ENCODE results near the gene KATNBL1.

DNA sequence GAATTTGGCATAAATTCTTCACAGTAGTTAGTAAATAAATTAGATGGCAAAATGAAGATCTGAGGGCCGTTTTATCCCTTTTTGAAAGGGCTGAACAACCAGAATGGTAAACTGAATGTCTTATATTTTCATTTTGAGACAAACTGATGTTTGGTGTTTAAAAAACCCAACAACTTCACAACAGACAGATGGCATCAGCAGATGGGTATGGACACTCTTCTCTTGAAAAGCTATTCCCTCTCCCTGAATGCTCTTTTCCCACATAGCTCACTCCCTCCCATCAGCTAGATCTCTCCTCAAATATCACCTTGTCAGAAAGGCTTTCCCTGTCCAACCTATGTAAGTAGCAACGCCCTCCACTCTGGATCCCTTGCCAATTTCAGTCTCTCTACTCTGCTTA is 48.3 kb upstream of the KATNBL1 start:
- TF ChIP-seq, protein P1, sequence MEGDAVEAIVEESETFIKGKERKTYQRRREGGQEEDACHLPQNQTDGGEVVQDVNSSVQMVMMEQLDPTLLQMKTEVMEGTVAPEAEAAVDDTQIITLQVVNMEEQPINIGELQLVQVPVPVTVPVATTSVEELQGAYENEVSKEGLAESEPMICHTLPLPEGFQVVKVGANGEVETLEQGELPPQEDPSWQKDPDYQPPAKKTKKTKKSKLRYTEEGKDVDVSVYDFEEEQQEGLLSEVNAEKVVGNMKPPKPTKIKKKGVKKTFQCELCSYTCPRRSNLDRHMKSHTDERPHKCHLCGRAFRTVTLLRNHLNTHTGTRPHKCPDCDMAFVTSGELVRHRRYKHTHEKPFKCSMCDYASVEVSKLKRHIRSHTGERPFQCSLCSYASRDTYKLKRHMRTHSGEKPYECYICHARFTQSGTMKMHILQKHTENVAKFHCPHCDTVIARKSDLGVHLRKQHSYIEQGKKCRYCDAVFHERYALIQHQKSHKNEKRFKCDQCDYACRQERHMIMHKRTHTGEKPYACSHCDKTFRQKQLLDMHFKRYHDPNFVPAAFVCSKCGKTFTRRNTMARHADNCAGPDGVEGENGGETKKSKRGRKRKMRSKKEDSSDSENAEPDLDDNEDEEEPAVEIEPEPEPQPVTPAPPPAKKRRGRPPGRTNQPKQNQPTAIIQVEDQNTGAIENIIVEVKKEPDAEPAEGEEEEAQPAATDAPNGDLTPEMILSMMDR (IDR thresholded peaks at IDR 0.05) = no peak
- no peak for TF ChIP-seq POLR2AphosphoS5 (IDR thresholded peaks at IDR 0.05)
- TF ChIP-seq POLR2A (IDR thresholded peaks at IDR 0.05) = no peak

All from prostate gland (tissue), 2 donors.